Measurements from ENCODE around the gene ZPBP. TPM values are rescaled to one million over a fixed set of nuclear protein-coding genes. Genes with fewer than 3 reads are reported as not detected.

The ZPBP gene
- polyA plus RNA-seq, 3 donors, result not detected

GRCh38 chr7:49926720-49927119 lies 166.3 kb downstream of the ZPBP start:
- 81% methylated on average over 5 of the region's 6 CpGs for WGBS (ENCODE audit: insufficient coverage)
- no peaks in the 10 kb centered on the region for H3K27me3 ChIP-seq (ENCODE audit: control insufficient read depth in 2 of 2, insufficient read depth in 2 of 2, low read length in 2 of 2)
- no peak overlapping the region for H2AFZ ChIP-seq (ENCODE audit: insufficient read depth, low read depth, low read length, poor library complexity, severe bottlenecking)
- Mint-ChIP-seq H3K4me1 (no peaks in the 10 kb centered on the region), H3K4me3 (no peak overlapping the region), H3K9me3 (peaks cover 2 to 16% (median 6%) of the 10 kb centered on the region in 7 donors), H3K27ac (no peak overlapping the region), H3K27me3 (ENCODE audit: low read depth in 3 of 3) (peaks cover 0 to 3% (median 2%) of the 10 kb centered on the region in 3 donors), H3K36me3 (no peaks in the 10 kb centered on the region)
- H3K36me3 ChIP-seq (replicated peaks in 1 of 2; ENCODE audit: control insufficient read depth in 1 of 2, insufficient read depth in 2 of 2, low read length in 2 of 2), result no peaks in the 10 kb centered on the region
- H4K20me1 ChIP-seq (ENCODE audit: insufficient read depth, low read length), result no peaks in the 10 kb centered on the region
- H3K79me2 ChIP-seq (ENCODE audit: insufficient read depth, low read length), result no peaks in the 10 kb centered on the region
- H3K4me3 ChIP-seq (replicated peaks in 1 of 3; ENCODE audit: low read depth in 2 of 3, low read length in 3 of 3), result no peak overlapping the region
- DNase-seq, result no peak
- H3K9me3 ChIP-seq (replicated peaks in 1 of 2; ENCODE audit: control insufficient read depth in 1 of 2, insufficient read depth in 1 of 2, low read length in 2 of 2), result peaks cover 3 to 4% of the 10 kb centered on the region in 2 donors
- H3K27ac ChIP-seq (ENCODE audit: low read depth in 1 of 2, low read length in 2 of 2), result no peak overlapping the region
- no peaks in the 10 kb centered on the region for H3K4me1 ChIP-seq (ENCODE audit: control insufficient read depth in 1 of 2, insufficient read depth in 2 of 2, low read length in 2 of 2)
- H3K4me2 ChIP-seq (replicated peaks; ENCODE audit: extremely low read depth, low read length, poor library complexity, severe bottlenecking), result no peak overlapping the region
- TF ChIP-seq CTCF (IDR thresholded peaks at IDR 0.05), result no peak
- H3K9ac ChIP-seq (ENCODE audit: insufficient read depth, low read length, poor library complexity, severe bottlenecking), result no peak overlapping the region
- intact Hi-C loops (cut with micrococcal nuclease), result no loop called here

- no peak for TF ChIP-seq CTCF (IDR thresholded peaks at IDR 0.05)
- Histone ChIP-seq H3K4me3 (replicated peaks in 1 of 3; ENCODE audit: low read depth in 2 of 3, low read length in 3 of 3) (no peak overlapping the region), H3K79me2 (ENCODE audit: insufficient read depth, low read length) (no peaks in the 10 kb centered on the region), H3K9me3 (replicated peaks in 1 of 2; ENCODE audit: control insufficient read depth in 1 of 2, insufficient read depth in 1 of 2, low read length in 2 of 2) (no peaks in the 10 kb centered on the region), H3K27me3 (ENCODE audit: control insufficient read depth in 2 of 2, insufficient read depth in 2 of 2, low read length in 2 of 2) (no peaks in the 10 kb centered on the region), H3K27ac (ENCODE audit: low read depth in 1 of 2, low read length in 2 of 2) (no peak overlapping the region), H3K4me1 (ENCODE audit: control insufficient read depth in 1 of 2, insufficient read depth in 2 of 2, low read length in 2 of 2) (no peaks in the 10 kb centered on the region), H3K9ac (ENCODE audit: insufficient read depth, low read length, poor library complexity, severe bottlenecking) (no peak overlapping the region), H2AFZ (ENCODE audit: insufficient read depth, low read depth, low read length, poor library complexity, severe bottlenecking) (no peak overlapping the region), H4K20me1 (ENCODE audit: insufficient read depth, low read length) (no peaks in the 10 kb centered on the region), H3K36me3 (replicated peaks in 1 of 2; ENCODE audit: control insufficient read depth in 1 of 2, insufficient read depth in 2 of 2, low read length in 2 of 2) (no peaks in the 10 kb centered on the region), H3K4me2 (replicated peaks; ENCODE audit: extremely low read depth, low read length, poor library complexity, severe bottlenecking) (no peak overlapping the region)
- 100% methylated on average over 3 of the region's 8 CpGs for WGBS (ENCODE audit: insufficient coverage)
- Mint-ChIP-seq H3K36me3 (no peaks in the 10 kb centered on the region), H3K27ac (no peak overlapping the region), H3K27me3 (ENCODE audit: low read depth in 3 of 3) (peaks cover 0 to 2% (median 0%) of the 10 kb centered on the region in 3 donors), H3K9me3 (peaks cover 0 to 4% (median 3%) of the 10 kb centered on the region in 7 donors), H3K4me1 (no peaks in the 10 kb centered on the region), H3K4me3 (no peak overlapping the region)
- intact Hi-C loops (cut with micrococcal nuclease), result no loop called here
- no peak for DNase-seq
Observed at GRCh38 chr7:49911909-49912308, 181.1 kb downstream of the ZPBP start.
